Peyer's patch (tissue), 4 donors: Measurements from ENCODE around the gene DAAM2.

Experiments
- POLR2A ChIP-seq, 2 donors: fragments of 450-650 bp; IDR thresholded peaks; one replicate each; pipeline ENCODE4 v1.5.1; 2017; ENCODE audit warnings: antibody characterized with exemption in 2 of 2, mild to moderate bottlenecking in 2 of 2, moderate library complexity in 2 of 2
- TF ChIP-seq, protein P1 (sequence below), 6 experiments: fragments of 450-650 bp in 4 of 6; fragments of 200-600 bp in 2 of 6; sonication (generic) in 1 of 6; IDR thresholded peaks; one replicate each; pipeline ENCODE4 v1.5.1; 2017 to 2019; ENCODE audit warnings: antibody characterized with exemption in 6 of 6, mild to moderate bottlenecking in 3 of 6, moderate library complexity in 1 of 6

- TF ChIP-seq, protein P1, sequence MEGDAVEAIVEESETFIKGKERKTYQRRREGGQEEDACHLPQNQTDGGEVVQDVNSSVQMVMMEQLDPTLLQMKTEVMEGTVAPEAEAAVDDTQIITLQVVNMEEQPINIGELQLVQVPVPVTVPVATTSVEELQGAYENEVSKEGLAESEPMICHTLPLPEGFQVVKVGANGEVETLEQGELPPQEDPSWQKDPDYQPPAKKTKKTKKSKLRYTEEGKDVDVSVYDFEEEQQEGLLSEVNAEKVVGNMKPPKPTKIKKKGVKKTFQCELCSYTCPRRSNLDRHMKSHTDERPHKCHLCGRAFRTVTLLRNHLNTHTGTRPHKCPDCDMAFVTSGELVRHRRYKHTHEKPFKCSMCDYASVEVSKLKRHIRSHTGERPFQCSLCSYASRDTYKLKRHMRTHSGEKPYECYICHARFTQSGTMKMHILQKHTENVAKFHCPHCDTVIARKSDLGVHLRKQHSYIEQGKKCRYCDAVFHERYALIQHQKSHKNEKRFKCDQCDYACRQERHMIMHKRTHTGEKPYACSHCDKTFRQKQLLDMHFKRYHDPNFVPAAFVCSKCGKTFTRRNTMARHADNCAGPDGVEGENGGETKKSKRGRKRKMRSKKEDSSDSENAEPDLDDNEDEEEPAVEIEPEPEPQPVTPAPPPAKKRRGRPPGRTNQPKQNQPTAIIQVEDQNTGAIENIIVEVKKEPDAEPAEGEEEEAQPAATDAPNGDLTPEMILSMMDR (IDR thresholded peaks at IDR 0.05), result no peak
- no peak for TF ChIP-seq POLR2A (IDR thresholded peaks at IDR 0.05)
Observed at GRCh38 chr6:39910744-39911143, 118.6 kb downstream of the DAAM2 start.
